KBM-7 (cell line): ENCODE measurements around the gene SHOX.
"Not testable (repeated sequence)": the region's sequence is repeated elsewhere in the genome, so short reads cannot be mapped to it uniquely, and the experiment has no call there.

Experiments
- DNase-seq: peaks from one replicate; pipeline ENCODE4 v3.0.0-alpha.2; 2015
- in situ Hi-C: fragments of 300-500 bp; cut with MboI; formaldehyde crosslinking; loops from 2 replicates; pipeline ENCODE4 v1.14.3; 2020; ENCODE audit warnings: low sequenced_read_pairs, low pct_unique_long_range_greater_than_20kb, mixed read lengths

Gene SHOX

GRCh38 chrX:619812-620531 is 10.6 kb upstream of the SHOX start:
- no peak for DNase-seq
- in situ Hi-C loops = no loop called here

GRCh38 chrX:621705-622503 is 8.7 kb upstream of the SHOX start:
- in situ Hi-C loops = no loop called here

GRCh38 chrX:622802-623201 is 7.8 kb upstream of the SHOX start:
- DNase-seq, in situ Hi-C loops: not testable (repeated sequence)

More at GRCh38 chrX:621705-622503, 8.7 kb upstream of the SHOX start:
- DNase-seq = no peak

GRCh38 chrX:623268-623598 is 7.4 kb upstream of the SHOX start:
- in situ Hi-C loops = no loop called here

GRCh38 chrX:623599-624315 is 6.8 kb upstream of the SHOX start:
- peak; percentile 35 for DNase-seq
- in situ Hi-C loops = no loop called here

More at GRCh38 chrX:623268-623598, 7.4 kb upstream of the SHOX start:
- no peak for DNase-seq

GRCh38 chrX:625137-625691 is 5.4 kb upstream of the SHOX start:
- in situ Hi-C loops = no loop called here

GRCh38 chrX:626047-626446 is 4.5 kb upstream of the SHOX start:
- DNase-seq, in situ Hi-C loops: not testable (repeated sequence)

More at GRCh38 chrX:625137-625691, 5.4 kb upstream of the SHOX start:
- DNase-seq = no peak

- peak; percentile 35 for DNase-seq
- in situ Hi-C loops = no loop called here
These were observed 3.7 kb upstream of the SHOX start for GRCh38 chrX:626745-627509.

- in situ Hi-C loops = no loop called here
These were observed 3.0 kb upstream of the SHOX start for GRCh38 chrX:627510-627981.

GRCh38 chrX:627995-628394 is 2.6 kb upstream of the SHOX start:
- in situ Hi-C loops = no loop called here
- no peak for DNase-seq

More at GRCh38 chrX:627510-627981, 3.0 kb upstream of the SHOX start:
- DNase-seq = no peak

GRCh38 chrX:629230-630006 is 1.2 kb upstream of the SHOX start:
- in situ Hi-C loops = no loop called here
- no peak for DNase-seq

GRCh38 chrX:630007-630611 is 482 bp upstream of the SHOX start:
- no peak for DNase-seq
- in situ Hi-C loops = no loop called here

- in situ Hi-C loops = no loop called here
- DNase-seq = no peak
These were observed 1.3 kb downstream of the SHOX start for GRCh38 chrX:631802-632365.

- DNase-seq = no peak
- in situ Hi-C loops = no loop called here
These were observed 1.9 kb downstream of the SHOX start for GRCh38 chrX:632366-633042.

- DNase-seq = no peak
These were observed 2.7 kb downstream of the SHOX start for GRCh38 chrX:633043-633984.

More at GRCh38 chrX:633043-633984, 2.7 kb downstream of the SHOX start:
- in situ Hi-C loops = no loop called here
